Measurements from ENCODE around the gene AGXT2. TPM values are rescaled to one million over a fixed set of nuclear protein-coding genes. Genes with fewer than 3 reads are reported as not detected.
"Not testable (repeated sequence)": the region's sequence is repeated elsewhere in the genome, so short reads cannot be mapped to it uniquely, and the experiment has no call there.

Gene AGXT2
- total and polyA plus RNA-seq, 4 donors, result not detected

DNA sequence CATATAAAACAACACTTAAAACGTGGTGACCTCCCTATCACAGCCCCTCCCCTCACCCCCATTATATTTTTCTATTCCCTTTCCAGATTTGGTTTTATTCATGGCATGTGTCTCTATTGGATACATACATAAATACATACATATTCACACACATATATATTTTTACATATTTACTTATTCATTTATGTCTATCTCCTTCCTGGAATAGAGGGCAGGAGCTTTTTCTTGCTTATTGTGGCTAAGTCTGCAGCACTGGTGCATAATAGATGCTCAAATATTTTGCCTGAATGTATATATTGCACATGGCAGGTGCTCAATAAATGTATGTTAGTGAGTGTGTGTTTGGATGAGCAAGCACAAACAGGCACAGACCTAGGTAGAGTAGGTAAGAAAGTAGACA is 2.5 kb downstream of the AGXT2 start:
- ATAC-seq (ENCODE audit: low FRiP score), result no peak

DNA sequence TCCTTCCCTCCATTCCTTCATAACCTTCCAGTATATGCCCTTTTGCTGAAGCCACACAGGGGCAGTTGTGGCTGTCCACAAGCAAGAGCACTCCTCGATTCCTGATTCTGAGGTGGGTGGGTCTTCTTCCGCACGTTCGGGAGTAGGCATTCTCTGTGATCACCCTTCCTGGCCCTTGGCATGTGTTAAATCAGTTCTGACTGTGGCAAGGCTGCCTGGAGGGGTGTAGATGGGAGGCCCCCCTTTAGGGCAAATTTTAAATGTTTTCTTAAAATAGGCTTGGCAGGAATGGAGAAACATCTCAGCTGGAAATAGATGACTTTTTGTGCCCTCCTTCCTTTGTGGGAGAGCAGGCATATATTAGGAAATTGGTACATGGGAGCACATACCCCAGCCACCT is 3.1 kb downstream of the AGXT2 start:
- Histone ChIP-seq H3K27ac (ENCODE audit: low read depth in 1 of 2, low read length in 2 of 2) (no peak overlapping the region), H3K36me3 (ENCODE audit: control insufficient read depth in 1 of 2, insufficient read depth in 2 of 2, low read length in 1 of 2) (no peaks in the 10 kb centered on the region), H3K4me3 (ENCODE audit: low read length in 2 of 2) (no peak overlapping the region), H3K9me3 (ENCODE audit: control insufficient read depth, low read length) (no peaks in the 10 kb centered on the region), H3K27me3 (ENCODE audit: control insufficient read depth in 1 of 2, insufficient read depth in 2 of 2, low read length in 1 of 2) (no peaks in the 10 kb centered on the region), H3K4me1 (ENCODE audit: control insufficient read depth in 1 of 2, insufficient read depth in 2 of 2, low read length in 2 of 2) (no peaks in the 10 kb centered on the region)
- no peak for DNase-seq
- 55 to 67% methylated on average over 4 of the region's 4 CpGs for WGBS, 2 donors
- intact Hi-C loops (cut with DNase I), result no loop called here
- no peak for ATAC-seq (ENCODE audit: low FRiP score)

More for the DNA sequence above, 2.5 kb downstream of the AGXT2 start:
- no peaks in the 10 kb centered on the region for H3K9me3 ChIP-seq (ENCODE audit: control insufficient read depth, low read length)
- no peak overlapping the region for H3K27ac ChIP-seq (ENCODE audit: low read depth in 1 of 2, low read length in 2 of 2)
- 36 to 43% methylated on average over 1 of the region's 1 CpG for WGBS, 2 donors
- no peaks in the 10 kb centered on the region for H3K36me3 ChIP-seq (ENCODE audit: control insufficient read depth in 1 of 2, insufficient read depth in 2 of 2, low read length in 1 of 2)
- intact Hi-C loops (cut with DNase I), result no loop called here
- no peak overlapping the region for H3K4me3 ChIP-seq (ENCODE audit: low read length in 2 of 2)
- no peak for DNase-seq
- no peaks in the 10 kb centered on the region for H3K27me3 ChIP-seq (ENCODE audit: control insufficient read depth in 1 of 2, insufficient read depth in 2 of 2, low read length in 1 of 2)
- H3K4me1 ChIP-seq (ENCODE audit: control insufficient read depth in 1 of 2, insufficient read depth in 2 of 2, low read length in 2 of 2), result no peaks in the 10 kb centered on the region

DNA sequence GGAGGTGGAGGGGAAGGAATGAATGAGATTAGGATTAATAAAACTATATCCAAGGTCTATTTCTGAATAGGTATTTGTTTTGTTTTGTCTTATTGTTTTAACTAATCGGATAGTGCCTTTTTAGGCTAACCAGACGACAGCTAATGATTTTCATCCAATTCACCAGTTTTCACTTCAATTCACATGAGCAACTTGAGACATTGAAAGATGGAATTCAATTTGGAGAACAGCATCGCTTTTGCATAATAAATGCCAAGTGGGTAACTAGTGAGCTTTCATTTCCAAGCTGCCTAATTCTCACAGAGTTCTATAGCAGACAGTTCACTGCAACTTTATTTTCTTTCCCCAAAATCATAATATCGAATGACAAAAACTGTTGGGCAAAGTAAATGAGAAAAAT is 5.0 kb downstream of the AGXT2 start:
- no peak for ATAC-seq (ENCODE audit: low FRiP score)
- intact Hi-C loops (cut with DNase I), result no loop called here
- no peaks in the 10 kb centered on the region for H3K27me3 ChIP-seq (ENCODE audit: control insufficient read depth in 1 of 2, insufficient read depth in 2 of 2, low read length in 1 of 2)
- H3K4me3 ChIP-seq (ENCODE audit: low read length in 2 of 2), result no peak overlapping the region
- WGBS, 2 donors, result 67 to 70% methylated on average over 4 of the region's 4 CpGs
- DNase-seq, result no peak
- no peaks in the 10 kb centered on the region for H3K4me1 ChIP-seq (ENCODE audit: control insufficient read depth in 1 of 2, insufficient read depth in 2 of 2, low read length in 2 of 2)
- H3K27ac ChIP-seq (ENCODE audit: low read depth in 1 of 2, low read length in 2 of 2), result no peak overlapping the region
- no peaks in the 10 kb centered on the region for H3K9me3 ChIP-seq (ENCODE audit: control insufficient read depth, low read length)
- no peaks in the 10 kb centered on the region for H3K36me3 ChIP-seq (ENCODE audit: control insufficient read depth in 1 of 2, insufficient read depth in 2 of 2, low read length in 1 of 2)

DNA sequence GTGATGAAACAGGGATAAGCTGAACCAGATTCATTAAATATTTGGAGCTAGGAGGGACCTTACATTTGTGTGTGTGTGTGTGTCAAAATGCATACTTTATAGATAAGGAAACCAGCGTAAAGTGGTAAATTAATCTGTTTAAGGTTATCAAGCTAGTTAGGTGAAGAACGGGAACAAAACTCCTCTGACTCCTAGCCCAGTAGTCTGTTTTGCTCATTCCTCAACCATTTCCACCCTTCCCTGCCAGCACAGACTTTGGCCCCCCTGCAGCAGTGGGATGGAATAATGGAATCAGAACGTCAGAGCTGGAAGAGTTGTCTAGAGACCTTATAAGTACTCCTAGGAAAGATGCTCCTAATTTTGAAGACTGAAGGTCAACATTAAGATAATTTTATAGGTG is 6.5 kb downstream of the AGXT2 start:
- Histone ChIP-seq H3K9me3 (ENCODE audit: control insufficient read depth, low read length) (no peaks in the 10 kb centered on the region), H3K27ac (ENCODE audit: low read depth in 1 of 2, low read length in 2 of 2) (no peak overlapping the region), H3K36me3 (ENCODE audit: control insufficient read depth in 1 of 2, insufficient read depth in 2 of 2, low read length in 1 of 2) (no peaks in the 10 kb centered on the region), H3K4me1 (ENCODE audit: control insufficient read depth in 1 of 2, insufficient read depth in 2 of 2, low read length in 2 of 2) (no peaks in the 10 kb centered on the region), H3K27me3 (ENCODE audit: control insufficient read depth in 1 of 2, insufficient read depth in 2 of 2, low read length in 1 of 2) (no peaks in the 10 kb centered on the region), H3K4me3 (ENCODE audit: low read length in 2 of 2) (no peak overlapping the region)
- WGBS, 2 donors, result 20% methylated on average over 3 of the region's 3 CpGs
- DNase-seq (no peak), ATAC-seq (ENCODE audit: low FRiP score) (no peak)
- intact Hi-C loops (cut with DNase I), result no loop called here

DNA sequence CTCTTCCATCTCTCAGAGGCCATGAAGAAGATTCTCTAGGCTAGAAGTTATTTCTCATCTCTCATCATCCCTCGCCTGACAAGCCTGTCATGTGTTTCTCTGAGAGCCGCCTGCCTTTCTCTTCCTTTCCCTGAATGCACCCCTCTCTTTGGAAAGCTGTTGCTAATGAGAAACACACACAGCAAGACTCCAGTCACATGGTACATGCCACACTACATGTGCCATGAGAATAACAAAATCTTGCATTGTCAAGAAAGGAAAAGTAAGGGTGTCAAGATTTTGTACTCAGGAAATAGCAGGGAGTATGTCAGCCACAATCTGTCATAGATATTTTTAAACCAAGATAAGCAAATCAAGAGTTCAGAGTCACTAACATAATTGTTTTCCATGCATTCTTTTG is 8.9 kb downstream of the AGXT2 start:
- Histone ChIP-seq H3K27ac (ENCODE audit: low read depth in 1 of 2, low read length in 2 of 2) (no peak overlapping the region), H3K36me3 (ENCODE audit: control insufficient read depth in 1 of 2, insufficient read depth in 2 of 2, low read length in 1 of 2) (no peaks in the 10 kb centered on the region), H3K27me3 (ENCODE audit: control insufficient read depth in 1 of 2, insufficient read depth in 2 of 2, low read length in 1 of 2) (no peaks in the 10 kb centered on the region), H3K4me1 (ENCODE audit: control insufficient read depth in 1 of 2, insufficient read depth in 2 of 2, low read length in 2 of 2) (no peaks in the 10 kb centered on the region), H3K9me3 (ENCODE audit: control insufficient read depth, low read length) (no peaks in the 10 kb centered on the region), H3K4me3 (ENCODE audit: low read length in 2 of 2) (no peak overlapping the region)
- WGBS, 2 donors, result 38 to 61% methylated on average over 2 of the region's 2 CpGs
- ATAC-seq (ENCODE audit: low FRiP score) (no peak), DNase-seq (no peak)
- intact Hi-C loops (cut with DNase I), result no loop called here

DNA sequence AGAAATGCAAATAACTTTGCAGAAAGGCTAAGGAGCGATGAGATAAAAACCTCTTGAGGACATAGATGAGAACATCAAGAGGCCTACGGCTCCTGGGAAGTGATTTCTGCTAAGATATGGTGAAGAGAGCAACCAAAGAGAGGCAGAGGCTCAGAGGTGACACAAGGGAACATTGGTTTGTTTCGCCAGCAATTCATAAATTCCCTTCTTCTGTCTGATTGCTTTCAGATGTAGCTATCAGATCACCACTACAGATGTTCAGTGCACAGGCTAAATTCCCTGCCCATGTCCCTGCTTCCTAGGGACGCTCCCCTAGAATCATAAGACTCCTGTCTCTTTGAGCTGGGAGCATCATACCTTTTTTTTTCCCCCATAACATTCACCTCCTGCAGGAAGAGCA is 11.2 kb downstream of the AGXT2 start:
- ATAC-seq (ENCODE audit: low FRiP score) (no peak), DNase-seq (no peak)
- intact Hi-C loops (cut with DNase I), result no loop called here
- Histone ChIP-seq H3K36me3 (ENCODE audit: control insufficient read depth in 1 of 2, insufficient read depth in 2 of 2, low read length in 1 of 2) (no peaks in the 10 kb centered on the region), H3K27me3 (ENCODE audit: control insufficient read depth in 1 of 2, insufficient read depth in 2 of 2, low read length in 1 of 2) (no peaks in the 10 kb centered on the region), H3K9me3 (ENCODE audit: control insufficient read depth, low read length) (no peaks in the 10 kb centered on the region), H3K4me3 (ENCODE audit: low read length in 2 of 2) (no peak overlapping the region), H3K27ac (ENCODE audit: low read depth in 1 of 2, low read length in 2 of 2) (no peak overlapping the region), H3K4me1 (ENCODE audit: control insufficient read depth in 1 of 2, insufficient read depth in 2 of 2, low read length in 2 of 2) (no peaks in the 10 kb centered on the region)
- WGBS, 2 donors, result 63 to 79% methylated on average over 4 of the region's 4 CpGs

DNA sequence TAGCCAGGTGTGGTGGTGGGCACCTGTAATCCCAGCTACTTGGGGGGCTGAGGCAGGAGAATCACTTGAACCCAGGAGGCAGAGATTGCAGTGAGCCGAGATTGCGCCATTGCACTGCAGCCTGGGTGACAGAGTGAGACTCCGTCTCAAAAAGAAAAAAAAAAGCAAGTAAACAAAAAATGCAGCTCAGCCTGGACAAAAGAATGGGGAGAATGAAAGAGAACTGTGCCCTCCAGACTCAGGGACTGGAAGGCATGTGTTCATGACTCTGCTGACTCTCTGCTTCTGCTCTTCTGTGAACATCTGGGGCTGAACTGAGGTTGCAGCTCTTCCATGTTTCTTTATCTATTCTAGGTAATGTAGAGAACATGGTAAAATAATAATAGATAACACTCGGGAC is 11.8 kb downstream of the AGXT2 start:
- H3K36me3 ChIP-seq (ENCODE audit: control insufficient read depth in 1 of 2, insufficient read depth in 2 of 2, low read length in 1 of 2); H3K27me3 ChIP-seq (ENCODE audit: control insufficient read depth in 1 of 2, insufficient read depth in 2 of 2, low read length in 1 of 2); ATAC-seq (ENCODE audit: low FRiP score); H3K4me1 ChIP-seq (ENCODE audit: control insufficient read depth in 1 of 2, insufficient read depth in 2 of 2, low read length in 2 of 2); H3K27ac ChIP-seq (ENCODE audit: low read depth in 1 of 2, low read length in 2 of 2); DNase-seq; H3K9me3 ChIP-seq (ENCODE audit: control insufficient read depth, low read length); intact Hi-C loops (cut with DNase I); H3K4me3 ChIP-seq (ENCODE audit: low read length in 2 of 2): not testable (repeated sequence)
- 73 to 80% methylated on average over 4 of the region's 4 CpGs for WGBS, 2 donors

DNA sequence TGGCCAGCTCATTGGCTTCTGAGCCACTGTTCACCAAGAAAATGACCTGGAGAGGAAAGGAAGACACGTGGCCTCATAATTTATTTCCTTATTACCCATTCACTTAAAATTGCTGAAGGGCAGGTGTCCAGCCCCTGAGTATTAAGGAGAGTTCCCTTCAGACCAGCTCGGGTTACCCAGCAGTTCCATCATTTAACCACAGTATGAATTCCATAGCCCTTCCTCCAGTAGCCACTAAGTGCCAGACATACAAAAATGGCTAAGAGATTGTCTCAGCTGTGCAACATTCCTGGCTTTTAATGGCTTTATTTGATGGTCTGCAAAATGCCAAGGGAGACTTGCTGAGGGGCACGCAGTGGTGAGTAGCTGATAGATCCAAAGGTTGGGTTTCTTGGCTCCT is 12.5 kb downstream of the AGXT2 start:
- DNase-seq (no peak), ATAC-seq (ENCODE audit: low FRiP score) (no peak)
- no peaks in the 10 kb centered on the region for H3K4me1 ChIP-seq (ENCODE audit: control insufficient read depth in 1 of 2, insufficient read depth in 2 of 2, low read length in 2 of 2)
- no peaks in the 10 kb centered on the region for H3K36me3 ChIP-seq (ENCODE audit: control insufficient read depth in 1 of 2, insufficient read depth in 2 of 2, low read length in 1 of 2)
- no peaks in the 10 kb centered on the region for H3K9me3 ChIP-seq (ENCODE audit: control insufficient read depth, low read length)
- no peaks in the 10 kb centered on the region for H3K27me3 ChIP-seq (ENCODE audit: control insufficient read depth in 1 of 2, insufficient read depth in 2 of 2, low read length in 1 of 2)
- WGBS, 2 donors, result 77 to 79% methylated on average over 3 of the region's 3 CpGs
- no peak overlapping the region for H3K4me3 ChIP-seq (ENCODE audit: low read length in 2 of 2)
- intact Hi-C loops (cut with DNase I), result no loop called here
- H3K27ac ChIP-seq (ENCODE audit: low read depth in 1 of 2, low read length in 2 of 2), result no peak overlapping the region

DNA sequence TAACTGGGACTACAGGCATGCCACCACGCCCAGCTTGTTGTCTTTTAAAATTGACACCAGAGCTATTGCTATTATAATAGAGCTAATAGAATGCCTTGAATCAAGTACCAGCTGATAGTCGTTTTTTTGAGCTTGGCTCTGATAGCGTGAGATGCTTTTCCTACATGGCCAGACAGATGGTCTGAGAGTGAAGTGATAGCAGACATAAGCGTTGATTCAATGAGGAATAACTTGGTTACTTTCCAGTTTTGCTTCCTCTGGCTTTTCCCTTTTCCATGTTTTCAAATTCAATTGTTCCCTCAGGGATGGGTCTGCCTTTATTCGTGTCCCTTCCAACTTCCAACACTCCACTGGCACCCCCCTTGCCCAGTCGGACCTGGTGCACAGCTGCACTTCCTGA is 15.4 kb downstream of the AGXT2 start:
- intact Hi-C loops (cut with DNase I), result no loop called here
- WGBS, 2 donors, result 69 to 78% methylated on average over 6 of the region's 6 CpGs
- no peaks in the 10 kb centered on the region for H3K27me3 ChIP-seq (ENCODE audit: control insufficient read depth in 1 of 2, insufficient read depth in 2 of 2, low read length in 1 of 2)
- no peaks in the 10 kb centered on the region for H3K9me3 ChIP-seq (ENCODE audit: control insufficient read depth, low read length)
- H3K4me1 ChIP-seq (ENCODE audit: control insufficient read depth in 1 of 2, insufficient read depth in 2 of 2, low read length in 2 of 2), result no peaks in the 10 kb centered on the region
- H3K4me3 ChIP-seq (ENCODE audit: low read length in 2 of 2), result no peak overlapping the region
- no peaks in the 10 kb centered on the region for H3K36me3 ChIP-seq (ENCODE audit: control insufficient read depth in 1 of 2, insufficient read depth in 2 of 2, low read length in 1 of 2)
- ATAC-seq (ENCODE audit: low FRiP score), result no peak
- H3K27ac ChIP-seq (ENCODE audit: low read depth in 1 of 2, low read length in 2 of 2), result no peak overlapping the region
- no peak for DNase-seq
